NCI-H524 treated with DMSO at 0.1 percent for 48 hours (cell line): ENCODE results near the gene C4orf33.
A peak's percentile ranks its signal among the peaks of the same experiment; 100 is the strongest.
"Not testable (repeated sequence)": the region's sequence is repeated elsewhere in the genome, so short reads cannot be mapped to it uniquely, and the experiment has no call there.

Source experiments
- DNase-seq: peaks from one replicate; lab custom pipeline; 2025; lab: John Stamatoyannopoulos, UW

C4orf33 gene, protein sequence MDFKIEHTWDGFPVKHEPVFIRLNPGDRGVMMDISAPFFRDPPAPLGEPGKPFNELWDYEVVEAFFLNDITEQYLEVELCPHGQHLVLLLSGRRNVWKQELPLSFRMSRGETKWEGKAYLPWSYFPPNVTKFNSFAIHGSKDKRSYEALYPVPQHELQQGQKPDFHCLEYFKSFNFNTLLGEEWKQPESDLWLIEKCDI

DNA sequence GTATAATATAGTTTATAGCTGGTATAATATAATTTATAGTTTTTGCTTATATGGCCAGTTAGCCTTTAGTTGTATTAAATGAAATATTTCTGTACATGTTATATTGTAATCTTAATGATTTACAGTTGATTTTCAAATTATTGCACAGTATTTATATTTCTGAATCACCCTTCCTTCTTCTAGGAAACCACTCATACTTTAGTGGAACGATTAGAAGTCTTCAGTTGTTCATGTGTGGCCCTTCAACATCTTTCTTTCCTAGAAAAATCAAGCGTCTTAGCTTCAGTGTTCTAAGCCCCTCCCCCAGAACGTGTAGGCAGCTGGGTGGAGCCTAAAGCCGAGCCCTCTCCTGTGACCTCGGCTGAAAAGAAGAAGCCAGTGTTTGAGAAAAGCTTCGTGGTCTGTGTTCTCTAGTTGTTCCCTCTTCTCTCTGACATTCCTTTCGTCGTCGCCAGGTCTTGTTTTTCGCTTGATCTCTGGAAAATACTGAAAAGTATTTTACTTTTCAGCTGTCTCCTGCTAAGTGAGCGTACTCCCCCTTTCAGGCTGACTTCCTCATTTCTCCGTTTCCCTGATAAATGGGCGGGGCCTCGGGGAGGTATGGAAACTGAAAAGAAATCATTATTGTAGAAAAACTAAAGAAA is at the start of gene C4orf33:
TSS of gene C4orf33 (plus strand) at position 342 of the 644 bp plus-strand sequence. CDS start 6,459 bp downstream, outside the sequence.
- DNase-seq = peak; percentile 0

DNA sequence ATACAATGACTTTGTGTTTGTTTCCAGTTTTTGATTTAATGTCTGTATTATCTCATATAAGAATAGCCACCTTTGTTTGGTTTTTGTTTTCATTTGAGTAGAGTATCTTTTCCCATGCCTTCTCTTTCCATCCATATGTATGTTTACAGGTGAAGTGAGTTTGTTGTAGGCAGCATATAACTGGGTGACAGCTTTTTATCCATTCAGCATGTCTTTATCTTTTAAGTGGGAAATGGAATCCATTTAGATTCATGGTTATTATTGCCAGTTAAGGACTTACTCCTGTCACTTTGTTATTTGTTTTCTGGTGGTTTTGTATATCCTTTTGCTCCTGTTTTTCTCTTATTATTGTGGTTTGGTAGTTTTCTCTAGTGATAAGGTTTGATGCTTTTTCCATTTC is 36.9 kb upstream of the C4orf33 start:
- no peak for DNase-seq

DNA sequence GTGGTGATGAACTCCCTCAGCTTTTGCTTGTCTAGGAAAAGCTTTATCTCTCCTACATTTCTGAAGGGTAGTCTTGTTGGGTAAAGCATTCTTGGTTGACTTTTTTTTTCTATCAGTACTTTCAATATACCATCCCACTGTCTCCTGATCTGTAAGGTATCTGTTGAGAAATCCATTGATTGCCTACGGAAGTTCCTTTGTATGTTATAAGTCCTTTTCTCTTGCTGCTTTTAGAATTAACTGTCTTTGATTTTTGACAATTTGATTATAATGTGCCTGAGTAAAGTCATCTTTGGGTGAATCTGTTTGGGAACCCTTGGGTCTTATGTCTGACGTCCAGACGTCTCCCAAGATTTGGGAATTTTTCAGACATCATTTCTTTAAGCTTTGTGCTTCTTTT is 33.4 kb upstream of the C4orf33 start:
- no peak for DNase-seq

DNA sequence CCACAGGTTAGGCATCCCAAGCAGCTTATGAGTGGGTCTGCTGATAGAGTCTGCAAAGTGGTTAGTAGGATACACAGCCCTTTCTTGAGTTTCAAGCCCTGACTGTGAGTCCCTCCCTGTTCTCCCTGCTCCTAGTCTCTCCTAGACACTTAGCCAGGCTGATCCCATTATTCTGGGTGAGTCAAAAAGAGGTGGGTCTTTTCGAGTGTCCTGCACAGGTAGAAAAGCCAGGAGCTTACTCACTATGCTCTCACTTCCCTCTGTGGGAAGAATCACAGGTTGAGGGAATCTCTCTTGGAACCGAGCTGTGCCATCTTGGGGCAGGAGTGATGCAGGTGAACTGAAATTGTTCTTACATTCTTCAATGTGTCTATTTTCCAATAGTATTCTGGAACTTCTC is 32.3 kb upstream of the C4orf33 start:
- no peak for DNase-seq

DNA sequence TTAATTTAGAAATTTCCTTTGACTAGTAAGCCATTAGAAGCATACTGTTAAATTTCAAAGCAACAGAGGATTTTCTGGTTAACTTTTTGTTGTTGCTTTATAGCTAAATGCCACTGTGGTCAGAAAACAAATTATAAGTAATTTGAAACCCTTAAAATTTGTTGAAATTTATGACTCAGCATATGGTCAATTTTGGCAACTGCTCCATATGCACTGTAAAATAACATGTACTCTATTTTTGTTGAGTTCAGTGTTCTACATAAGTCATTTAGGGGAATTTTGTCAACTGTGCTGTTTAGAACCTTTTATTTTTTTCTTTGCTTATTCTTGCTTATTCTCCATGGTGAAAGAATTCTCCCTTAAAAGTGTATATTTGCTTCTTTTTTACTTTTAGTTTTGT is 31.2 kb upstream of the C4orf33 start:
- no peak for DNase-seq

DNA sequence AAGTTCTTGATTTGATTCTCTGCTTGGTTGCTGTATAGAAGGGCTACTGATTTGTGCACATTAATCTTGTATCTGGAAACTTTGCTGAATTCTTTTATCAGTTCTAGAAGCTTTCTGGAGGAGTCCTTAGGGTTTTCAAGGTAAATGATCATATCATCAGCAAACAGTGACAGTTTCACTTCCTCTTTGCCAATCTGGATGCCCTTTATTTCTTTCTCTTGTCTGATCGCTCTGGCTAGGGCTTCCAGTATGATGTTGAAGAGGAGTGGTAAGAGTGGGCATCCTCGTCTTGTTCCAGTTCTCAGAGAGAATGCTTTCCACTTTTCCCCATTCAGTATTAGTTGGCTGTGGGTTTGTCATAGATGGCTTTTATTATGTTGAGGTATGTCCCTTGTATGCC is 26.4 kb upstream of the C4orf33 start:
- not testable (repeated sequence) for DNase-seq

DNA sequence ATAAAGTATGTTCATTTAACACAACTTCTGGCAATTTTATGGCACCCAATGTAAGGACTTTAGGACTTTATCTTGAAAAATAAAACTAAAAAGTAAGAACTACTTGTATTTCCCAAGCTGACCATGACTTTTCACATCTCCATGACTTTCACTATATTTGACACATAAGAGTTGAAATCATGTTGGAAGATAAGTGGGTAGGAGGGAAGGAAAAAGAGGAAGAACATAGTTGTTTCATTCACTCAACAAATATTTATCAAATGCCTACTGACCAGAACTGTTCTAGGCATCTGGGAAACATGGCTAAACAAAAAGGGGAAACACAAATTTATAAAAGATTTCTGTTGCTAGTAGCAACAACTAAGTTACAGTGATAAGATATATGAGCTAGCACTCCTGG is 18.6 kb upstream of the C4orf33 start:
- no peak for DNase-seq

DNA sequence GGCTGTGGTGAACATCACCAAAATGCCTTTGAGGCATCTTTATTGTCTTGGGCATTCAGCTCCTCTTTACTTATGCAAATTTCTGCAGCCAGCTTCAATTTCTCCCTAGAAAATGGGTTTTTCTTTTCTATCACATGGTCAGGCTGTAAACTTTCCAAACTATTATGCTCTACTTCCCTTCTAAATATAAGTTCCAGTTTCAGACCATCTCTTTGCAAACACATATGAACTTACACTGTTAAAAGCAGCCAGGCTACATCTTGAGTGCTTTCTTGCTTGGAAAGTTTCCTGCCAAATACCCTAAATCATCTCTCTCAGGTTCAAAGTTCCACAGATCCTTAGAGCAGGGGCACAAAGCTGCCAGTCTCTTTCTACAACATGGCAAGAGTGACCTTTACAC is 15.8 kb upstream of the C4orf33 start:
- DNase-seq = no peak

DNA sequence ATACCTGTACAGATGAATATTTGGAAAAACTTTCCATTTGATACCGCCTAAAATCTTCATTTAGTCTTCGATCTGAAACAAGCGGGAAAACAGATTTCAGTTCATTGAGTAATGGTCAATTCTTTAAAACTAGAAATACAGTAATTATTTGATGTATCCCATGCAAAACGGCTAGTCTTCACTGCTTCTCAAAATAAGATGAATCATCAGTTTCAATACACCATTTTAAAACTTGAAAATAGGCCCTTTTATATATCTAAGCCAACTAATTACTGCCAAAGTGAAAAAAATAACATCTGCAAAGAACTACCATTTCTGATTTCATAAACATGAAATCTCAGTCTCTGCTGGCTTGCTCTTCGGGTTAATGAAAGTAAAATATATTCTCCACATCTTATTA is 13.7 kb upstream of the C4orf33 start:
- no peak for DNase-seq

DNA sequence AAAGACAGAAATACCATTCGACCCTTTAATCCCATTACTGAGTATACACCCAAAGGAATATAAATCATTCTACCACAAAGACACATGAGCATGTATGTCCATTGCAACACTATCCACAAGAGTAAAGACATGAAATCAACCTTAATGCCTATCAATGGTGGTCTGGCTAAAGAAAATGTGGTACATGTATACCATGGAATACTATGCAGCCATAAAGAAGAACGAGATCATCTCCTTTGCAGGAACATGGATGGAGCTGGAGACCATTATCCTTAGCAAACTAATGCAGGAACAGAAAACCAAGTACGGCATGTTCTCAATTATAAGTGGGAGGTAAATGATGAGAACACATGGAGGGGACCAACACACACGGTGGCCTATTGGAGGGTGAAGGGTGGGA is 10.5 kb upstream of the C4orf33 start:
- DNase-seq = no peak

DNA sequence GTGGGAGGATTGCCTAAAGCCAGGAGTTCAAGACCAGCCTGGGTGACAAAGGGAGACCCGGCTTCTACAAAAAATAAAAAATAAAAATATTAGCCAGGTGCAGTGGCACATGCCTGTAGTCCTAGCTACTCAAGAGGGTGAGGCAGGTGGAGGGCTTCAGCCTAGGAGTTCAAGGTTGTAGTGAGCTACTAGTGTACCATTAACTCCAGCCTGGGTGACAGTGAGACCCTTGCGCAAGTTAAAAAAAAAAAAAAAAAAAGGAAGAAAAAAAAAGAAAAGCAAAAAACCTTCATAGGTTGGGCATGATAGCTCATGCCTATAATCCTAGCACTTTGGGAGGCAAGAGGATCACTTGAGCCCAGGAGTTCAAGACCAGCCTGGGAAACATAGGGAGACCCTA is 8.4 kb upstream of the C4orf33 start:
- DNase-seq = no peak

DNA sequence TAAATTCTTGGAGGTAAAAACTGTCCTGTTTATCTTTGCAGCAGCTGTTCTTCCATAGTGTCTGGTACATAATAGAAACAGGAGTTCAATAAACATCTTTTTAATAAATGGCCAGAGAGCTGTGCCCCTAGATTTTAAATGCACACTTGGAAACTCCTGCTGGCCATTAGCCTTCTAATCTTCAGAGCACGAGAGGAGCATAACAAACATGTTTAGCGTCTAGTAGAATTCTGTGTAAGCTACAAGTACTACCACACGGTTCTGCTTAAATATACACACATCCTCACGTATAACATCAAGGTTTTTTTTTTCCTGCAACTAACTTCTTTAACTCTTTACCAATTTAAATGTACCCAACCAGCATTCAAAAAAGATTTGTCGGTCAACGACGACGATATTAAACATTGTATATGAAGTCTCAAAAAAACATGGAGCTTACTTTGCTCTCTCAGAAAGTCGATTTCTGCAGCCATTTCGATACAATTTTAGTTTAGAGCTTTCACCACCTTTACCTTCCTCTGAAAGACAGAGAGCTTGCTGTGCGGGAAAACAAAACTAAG is 3.2 kb upstream of the C4orf33 start:
- DNase-seq = peak; percentile 0

DNA sequence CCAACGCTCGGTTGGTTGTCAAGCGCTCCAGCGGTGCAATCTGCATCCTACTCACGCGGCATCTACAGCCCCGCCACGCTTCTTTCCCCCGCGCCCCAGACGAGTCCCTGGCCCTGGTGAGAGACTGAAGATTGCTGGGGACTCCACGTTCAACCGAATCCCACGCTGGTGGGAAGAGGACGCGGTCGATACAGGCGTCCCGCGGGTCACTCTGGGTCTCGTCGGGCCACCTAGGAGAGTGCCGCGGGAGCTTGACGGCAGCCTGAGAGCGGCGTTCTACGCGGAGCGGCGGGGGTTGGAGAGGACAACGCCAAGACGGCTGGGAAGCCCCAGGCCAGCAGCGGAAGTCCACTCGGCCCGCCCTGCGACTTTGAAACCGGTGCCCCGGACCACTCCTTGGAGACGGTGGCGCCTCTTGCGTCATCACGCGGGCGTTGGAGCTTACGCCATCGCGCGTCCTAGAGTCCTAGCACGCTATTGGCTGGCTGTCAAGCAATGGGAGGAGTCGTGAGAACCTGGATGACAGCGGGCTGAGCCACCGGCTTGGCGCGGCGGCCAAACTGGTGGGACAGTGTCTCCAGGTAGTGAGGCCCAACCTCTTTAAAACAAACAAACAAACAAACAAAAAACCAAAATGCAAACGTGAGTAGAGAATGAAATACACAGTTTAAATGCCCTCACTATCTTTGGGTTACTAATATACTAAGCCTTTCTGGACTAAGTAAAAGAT is 2.6 kb upstream of the C4orf33 start, which contains the start of gene SCLT1:
TSS of gene SCLT1 (minus strand) at position 349 of the 730 bp plus-strand sequence. CDS start 436 bp downstream, outside the sequence.
- peak; percentile 22 for DNase-seq

DNA sequence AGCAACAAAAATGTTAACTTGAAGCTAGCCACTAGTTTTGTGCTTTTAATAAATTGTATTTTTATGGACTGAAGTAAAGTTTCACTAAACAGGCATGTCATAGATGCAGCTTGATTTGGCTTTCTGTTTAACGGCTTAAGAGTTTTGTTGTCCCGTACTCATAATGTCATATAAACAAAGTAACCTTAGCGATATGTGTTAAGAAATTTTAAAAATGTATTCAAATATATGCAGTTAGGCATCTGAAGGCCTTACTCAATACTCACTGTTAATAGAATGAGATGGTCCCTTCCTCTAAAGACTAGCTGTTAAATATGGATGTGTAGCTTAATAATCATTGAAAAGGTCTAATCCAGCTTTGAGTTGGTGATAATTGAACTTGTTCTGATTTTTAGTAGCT is 1.6 kb upstream of the C4orf33 start:
- DNase-seq = no peak

DNA sequence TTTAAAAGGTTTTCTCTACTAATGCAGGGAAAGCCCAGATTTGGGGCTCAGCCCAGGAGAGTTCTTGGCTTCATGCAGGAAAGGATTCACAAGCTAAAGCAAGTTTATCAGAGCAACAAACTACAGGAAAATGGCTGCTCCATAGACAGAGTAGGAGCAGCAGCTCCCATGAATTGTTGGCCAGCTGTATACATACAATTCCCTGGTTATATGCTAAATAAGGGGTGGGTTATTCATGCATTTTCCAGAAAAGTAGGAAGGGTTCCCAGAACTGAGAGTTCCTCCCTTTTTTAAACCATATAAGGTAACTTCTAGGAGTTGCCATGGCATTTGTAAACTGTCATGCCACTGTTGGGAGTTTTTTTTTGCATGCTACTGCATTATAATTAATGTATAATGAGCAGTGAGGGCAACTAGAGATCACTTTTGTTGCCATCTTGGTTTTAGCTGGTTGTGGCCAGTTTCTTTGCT is 2.6 kb downstream of the C4orf33 start:
- DNase-seq = no peak

DNA sequence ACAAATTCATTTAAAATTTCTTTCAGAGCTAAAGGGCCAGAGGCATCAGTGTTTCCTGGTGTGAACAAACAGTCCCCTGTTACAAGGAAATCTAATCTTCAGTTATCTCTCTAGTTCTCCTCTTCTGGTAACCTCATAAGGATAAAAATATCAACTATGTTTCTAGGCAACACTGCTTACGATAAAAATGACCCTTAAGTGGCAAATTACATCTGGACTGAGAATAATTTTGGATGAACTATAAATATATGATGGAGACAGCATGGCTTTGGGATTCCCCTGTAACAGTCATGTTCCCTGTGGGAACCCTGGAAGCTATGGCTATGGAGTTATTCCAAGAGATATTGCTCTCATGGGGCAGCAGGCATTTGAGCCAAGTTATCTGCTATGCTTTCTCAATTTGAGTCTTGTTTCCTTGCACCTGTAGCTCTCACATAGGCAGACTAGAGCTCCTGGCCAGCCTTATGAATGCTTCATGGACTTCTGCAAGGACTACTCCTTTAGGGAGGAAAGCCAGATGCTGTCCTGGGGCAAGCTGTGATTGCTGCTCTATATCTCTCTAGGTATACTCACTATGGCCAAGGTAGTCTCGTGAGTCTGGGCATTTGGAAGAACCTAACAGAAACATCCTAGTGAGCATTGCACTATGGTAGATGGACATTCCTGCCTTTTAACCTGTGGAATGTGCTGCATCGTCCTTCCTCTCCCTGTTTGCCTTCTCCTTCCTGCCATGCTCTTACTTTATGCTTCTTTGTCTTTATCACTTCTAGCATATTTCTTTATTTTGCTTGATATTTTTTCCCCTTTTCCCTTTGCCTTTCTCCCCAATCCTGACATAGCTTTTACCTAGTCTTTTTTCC is 14.2 kb downstream of the C4orf33 start:
- no peak for DNase-seq

DNA sequence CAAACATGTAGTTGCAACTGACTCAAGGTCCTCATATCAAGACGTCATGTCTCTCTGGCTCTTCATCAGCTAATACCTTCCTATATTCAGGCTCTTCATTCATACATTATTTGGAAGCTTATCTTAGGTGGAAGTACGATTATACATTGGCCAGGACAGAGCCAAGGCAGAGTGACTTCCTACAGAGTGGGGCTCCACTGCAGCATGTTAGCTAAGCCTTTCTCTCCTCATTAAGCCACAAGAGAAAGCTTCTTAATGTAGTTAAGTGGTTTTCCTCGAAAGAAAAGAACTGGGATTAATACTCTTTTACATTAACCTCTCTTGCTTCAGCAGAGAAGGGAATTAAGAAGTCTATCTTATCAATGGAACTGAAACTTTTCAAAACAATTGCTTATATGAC is 15.0 kb downstream of the C4orf33 start:
- DNase-seq = peak; percentile 2

DNA sequence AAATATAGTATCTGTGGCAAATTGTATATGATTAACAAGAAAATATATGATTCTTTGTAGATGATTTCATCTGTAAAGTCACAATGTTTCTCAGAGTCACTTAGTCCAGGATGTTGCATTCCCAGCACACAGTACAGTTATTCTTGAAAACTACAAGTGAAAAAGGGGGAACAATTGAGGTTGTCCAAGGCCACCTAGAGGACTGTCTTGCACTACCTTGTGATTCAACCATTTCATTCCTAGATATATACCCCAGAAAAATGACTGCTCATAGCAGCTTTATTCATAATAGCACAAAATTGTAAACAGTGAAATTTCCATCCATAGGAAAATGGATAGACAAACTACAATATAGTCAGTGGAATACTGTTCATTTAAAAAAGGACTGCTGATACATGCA is 16.0 kb downstream of the C4orf33 start:
- no peak for DNase-seq

DNA sequence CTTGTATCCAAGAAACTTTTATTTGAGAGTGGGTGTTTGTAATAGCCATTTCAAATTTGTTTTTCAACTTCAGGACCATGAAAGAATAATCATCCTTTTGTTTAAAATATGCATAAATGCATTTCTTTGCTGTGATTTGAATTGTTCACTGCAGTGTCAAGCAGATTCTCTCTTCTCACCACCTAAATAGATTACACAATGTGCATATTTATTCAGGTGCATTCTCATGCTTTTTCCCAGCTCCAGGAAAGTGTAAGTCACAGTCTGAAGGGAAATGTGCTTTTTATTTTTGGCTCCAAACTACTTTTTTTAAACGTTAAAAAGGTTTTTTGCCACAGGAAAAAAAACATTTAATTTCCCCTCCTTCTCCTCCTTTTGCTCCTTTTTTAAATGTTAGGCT is 17.5 kb downstream of the C4orf33 start:
- no peak for DNase-seq

DNA sequence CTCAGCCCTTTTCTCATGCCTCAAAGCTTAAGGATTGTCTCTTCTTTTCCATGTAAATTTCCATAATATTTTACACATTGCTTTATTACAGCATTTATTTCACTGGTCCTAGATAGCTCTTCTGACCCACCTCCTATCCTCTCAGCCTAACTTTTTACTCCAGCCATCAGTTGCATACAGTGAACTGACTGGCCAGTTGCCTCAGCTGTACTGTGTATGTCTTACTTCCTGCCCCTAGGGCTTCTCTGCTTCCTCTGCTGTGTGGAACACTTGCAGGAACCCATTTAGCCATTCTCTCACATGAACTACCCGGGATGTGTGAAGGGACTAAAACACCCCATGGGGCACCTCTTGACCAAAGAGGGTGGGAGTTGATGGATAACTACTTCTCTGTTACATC is 18.0 kb downstream of the C4orf33 start:
- DNase-seq = no peak

DNA sequence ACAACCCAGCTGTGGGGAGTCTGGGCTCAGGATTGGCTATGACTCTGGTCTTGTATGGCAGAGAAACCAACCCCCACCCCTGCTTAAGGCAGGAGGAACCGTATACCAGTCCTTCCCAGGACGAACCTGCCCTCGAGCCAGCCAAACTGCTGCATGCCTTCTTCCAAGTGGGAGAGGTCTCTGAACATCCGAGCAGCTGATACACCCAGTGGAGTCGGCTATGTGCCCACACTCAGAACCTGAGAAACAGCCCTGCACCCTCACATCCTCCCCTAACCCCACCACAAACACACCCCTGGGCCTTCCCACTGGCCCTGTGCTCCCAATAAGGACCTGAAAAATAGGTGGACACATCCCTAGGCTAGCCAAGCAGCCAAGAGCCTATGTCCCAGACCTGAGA is 21.8 kb downstream of the C4orf33 start:
- no peak for DNase-seq

DNA sequence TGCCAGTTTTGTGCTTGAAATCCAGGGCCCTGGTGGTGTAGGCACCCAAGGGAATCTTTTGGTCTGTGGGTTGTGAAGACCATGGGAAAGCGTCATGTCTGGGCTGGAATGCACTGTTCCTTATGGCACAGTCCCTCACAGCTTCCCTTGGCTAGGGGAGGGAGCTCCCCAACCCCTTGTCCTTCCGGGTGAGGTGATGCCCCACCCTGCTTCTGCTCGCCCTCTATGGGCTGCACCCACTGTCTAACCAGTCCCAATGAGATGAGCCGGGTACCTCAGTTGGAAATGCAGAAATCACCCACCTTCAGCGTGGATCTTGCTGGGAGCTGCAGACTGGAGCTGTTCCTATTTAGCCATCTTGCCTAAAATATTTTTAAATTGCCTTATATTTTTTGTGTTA is 30.7 kb downstream of the C4orf33 start:
- not testable (repeated sequence) for DNase-seq
